Measurements from ENCODE around the gene ATP1A1. TPM values are rescaled to one million over a fixed set of nuclear protein-coding genes. Genes with fewer than 3 reads are reported as not detected.

The ATP1A1 gene
- total and polyA plus RNA-seq, 2 donors (not counting 3 experiments of a cell fraction or from before 2014, with no cell fraction given): 263 to 325 TPM

GRCh38 chr1:116347696-116348095, 25.3 kb upstream of the ATP1A1 start:
- Histone ChIP-seq H3K79me2 (ENCODE audit: control insufficient read depth, insufficient read depth, low read length) (no peaks in the 10 kb centered on the region), H3K36me3 (ENCODE audit: control insufficient read depth in 2 of 2, extremely low read depth in 1 of 2, insufficient read depth in 2 of 2, low read length in 2 of 2) (no peaks in the 10 kb centered on the region), H3K9ac (replicated peaks; ENCODE audit: extremely low read depth, insufficient read depth, low read length) (no peak overlapping the region), H3K27ac (ENCODE audit: insufficient read depth, low read depth, low read length) (no peak overlapping the region), H2AFZ (ENCODE audit: low read depth, low read length) (no peak overlapping the region), H3K4me3 (replicated peaks in 1 of 3; ENCODE audit: insufficient read depth in 1 of 3, low read depth in 1 of 3, low read length in 3 of 3) (no peak overlapping the region), H3K4me2 (ENCODE audit: insufficient read depth, low read length) (no peak overlapping the region), H3K9me3 (replicated peaks; ENCODE audit: control insufficient read depth, insufficient read depth, low read length) (no peaks in the 10 kb centered on the region), H4K20me1 (replicated peaks; ENCODE audit: control insufficient read depth, extremely low read depth, insufficient read depth, low read length) (no peaks in the 10 kb centered on the region), H3K27me3 (ENCODE audit: control insufficient read depth in 2 of 2, insufficient read depth in 2 of 2, low read length in 2 of 2) (no peaks in the 10 kb centered on the region), H3K9me1 (replicated peaks; ENCODE audit: control insufficient read depth, extremely low read depth, insufficient read depth, low read length) (no peaks in the 10 kb centered on the region), H3K4me1 (ENCODE audit: control insufficient read depth, extremely low read depth, insufficient read depth, low read length) (no peaks in the 10 kb centered on the region)
- no TSS peak for BruUV-seq (replicated peaks)
- no peak for FAIRE-seq
- TF ChIP-seq GATA2 (IDR thresholded peaks at IDR 0.05; ENCODE audit: insufficient read depth, insufficient read length, low read depth, low read length): no peak
- TF ChIP-seq EZH2 (IDR thresholded peaks at IDR 0.05; ENCODE audit: borderline replicate concordance, low read depth, low read length, severe bottlenecking): no peak
- TF ChIP-seq CTCF (IDR thresholded peaks at IDR 0.05; ENCODE audit: extremely low read depth in 1 of 2, insufficient read depth in 1 of 2, low read depth in 1 of 2, low read length in 2 of 2): no peak
- no peak for TF ChIP-seq FOS (IDR thresholded peaks at IDR 0.05; ENCODE audit: borderline replicate concordance, insufficient read depth, low read length)
- no peak for TF ChIP-seq POLR2A (IDR thresholded peaks at IDR 0.05; ENCODE audit: low read depth, low read length)
- no peak for TF ChIP-seq MAX (IDR thresholded peaks at IDR 0.05; ENCODE audit: insufficient read depth, insufficient read length)
- TF ChIP-seq MYC (IDR thresholded peaks at IDR 0.05; ENCODE audit: low read depth, low read length): no peak
- TF ChIP-seq POLR2AphosphoS5 (IDR thresholded peaks at IDR 0.05; ENCODE audit: insufficient read depth, low read depth, low read length): no peak
- no peak for TF ChIP-seq JUN (IDR thresholded peaks at IDR 0.05; ENCODE audit: borderline replicate concordance, insufficient read depth, insufficient read length, low read depth)
- CTCF ChIA-PET: interaction anchor here (1.2 kb wide), 1 partner anchor 28 kb away, joined by 3 read pairs; no protein-coding TSS in a partner anchor
- dilution Hi-C loops (cut with MboI; ENCODE audit: extremely low pct_ligation_motif_present, low sequenced_read_pairs): no loop called here
- intact Hi-C loops (cut with micrococcal nuclease): no loop called here
- no peak for DNase-seq (ENCODE audit: low read depth, low spot score)
- POLR2A ChIA-PET: no interaction called here
